HG02981 (cell line): ENCODE data around the gene WDR1.

Source experiments
- ATAC-seq: cut with Tn5 transposase; IDR thresholded peaks from one replicate; pipeline ENCODE4 v1.9.1; 2021; ENCODE audit warnings: mild to moderate bottlenecking, moderate library complexity; ENCODE audit not compliant: unreplicated experiment

WDR1 gene

DNA sequence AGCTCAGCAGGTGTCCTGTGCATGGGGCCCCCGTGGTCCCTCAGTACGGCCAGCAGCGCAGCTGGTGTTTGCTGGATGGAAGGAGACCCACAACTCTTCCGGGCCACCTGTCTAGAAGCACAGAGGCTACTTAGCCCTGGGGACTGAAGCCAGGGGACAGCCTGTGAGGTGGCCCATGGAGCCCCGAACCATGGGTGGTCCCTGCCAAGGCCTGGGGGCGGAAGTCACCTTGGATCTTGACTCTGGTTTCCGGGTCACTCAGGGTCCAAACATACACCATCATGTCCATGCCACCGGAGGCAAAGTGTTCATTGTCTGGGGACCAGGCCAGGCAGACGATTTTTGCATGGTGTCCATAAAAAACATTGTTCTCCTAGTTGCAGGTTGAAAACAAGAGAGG, 39.5 kb downstream of the WDR1 start:
- no peak for ATAC-seq

DNA sequence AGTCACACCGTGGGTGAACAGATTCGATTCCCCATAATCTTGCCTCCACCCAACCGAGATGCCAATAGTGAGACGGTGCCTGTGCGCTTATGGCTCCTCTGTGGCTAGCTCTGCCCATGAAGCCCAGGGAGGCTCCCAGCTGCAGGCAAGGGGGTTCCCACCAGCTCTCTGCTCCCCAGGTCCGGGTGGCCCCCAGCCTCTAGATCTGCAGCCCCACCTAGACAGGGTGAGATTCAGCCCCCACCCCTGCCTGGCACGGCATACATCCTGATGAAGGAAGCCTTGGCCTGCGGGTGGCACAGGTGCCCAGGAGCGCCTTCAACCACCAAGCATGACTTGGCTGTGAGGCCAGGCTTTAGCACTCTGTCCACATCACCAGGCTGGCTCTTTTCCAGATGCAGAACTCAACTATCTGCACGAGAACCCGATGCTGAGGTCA, 40.6 kb downstream of the WDR1 start:
- ATAC-seq: no peak

DNA sequence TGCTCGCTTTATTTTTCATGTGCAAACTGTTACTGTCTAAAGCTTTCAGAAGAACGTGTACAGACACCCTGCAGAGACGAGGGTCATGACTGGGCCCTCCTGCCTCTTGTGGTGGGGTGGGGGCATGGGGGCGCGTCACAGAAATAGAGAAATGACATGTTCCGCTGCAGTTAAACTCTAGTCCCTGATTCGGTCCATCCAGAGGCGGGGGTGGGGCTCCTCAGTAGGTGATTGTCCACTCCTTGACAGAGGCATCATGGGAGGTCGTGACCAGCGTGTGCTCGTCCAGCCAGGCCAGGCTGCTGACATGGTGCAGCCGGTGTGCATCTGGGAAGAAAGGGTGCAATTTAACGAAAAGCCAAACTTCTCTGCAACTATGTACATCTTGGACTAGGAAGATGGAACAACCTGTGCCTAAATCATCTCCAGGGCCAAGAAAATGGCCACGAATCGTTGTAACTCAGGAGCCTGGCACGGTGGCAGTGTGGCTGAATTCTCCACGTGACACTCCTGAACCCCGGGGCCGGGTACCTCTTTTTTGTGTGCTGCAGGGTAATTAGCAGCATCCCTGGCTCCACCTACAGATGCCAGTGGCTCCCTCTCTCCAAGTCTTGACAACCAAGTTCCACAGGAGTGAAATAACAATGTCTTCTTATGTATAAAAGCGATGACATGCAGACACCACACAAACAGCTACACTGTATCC, 41.3 kb downstream of the WDR1 start:
- no peak for ATAC-seq

DNA sequence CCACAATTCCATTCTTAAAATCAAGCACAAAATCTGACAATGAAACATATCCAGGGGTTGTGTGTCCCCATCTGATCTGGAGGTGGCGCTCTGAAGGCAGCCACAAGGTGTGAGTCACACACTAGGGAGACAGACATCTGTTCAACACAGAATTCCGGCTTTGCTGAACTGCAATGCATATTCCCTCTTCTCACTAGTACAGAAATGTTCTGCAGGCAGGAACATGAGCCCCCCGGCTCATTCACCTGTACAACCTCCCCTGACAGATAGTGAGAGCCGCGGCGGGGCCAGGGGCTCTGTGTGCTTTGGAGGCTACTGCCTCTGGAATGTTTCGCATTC, 41.9 kb downstream of the WDR1 start:
- no peak for ATAC-seq

DNA sequence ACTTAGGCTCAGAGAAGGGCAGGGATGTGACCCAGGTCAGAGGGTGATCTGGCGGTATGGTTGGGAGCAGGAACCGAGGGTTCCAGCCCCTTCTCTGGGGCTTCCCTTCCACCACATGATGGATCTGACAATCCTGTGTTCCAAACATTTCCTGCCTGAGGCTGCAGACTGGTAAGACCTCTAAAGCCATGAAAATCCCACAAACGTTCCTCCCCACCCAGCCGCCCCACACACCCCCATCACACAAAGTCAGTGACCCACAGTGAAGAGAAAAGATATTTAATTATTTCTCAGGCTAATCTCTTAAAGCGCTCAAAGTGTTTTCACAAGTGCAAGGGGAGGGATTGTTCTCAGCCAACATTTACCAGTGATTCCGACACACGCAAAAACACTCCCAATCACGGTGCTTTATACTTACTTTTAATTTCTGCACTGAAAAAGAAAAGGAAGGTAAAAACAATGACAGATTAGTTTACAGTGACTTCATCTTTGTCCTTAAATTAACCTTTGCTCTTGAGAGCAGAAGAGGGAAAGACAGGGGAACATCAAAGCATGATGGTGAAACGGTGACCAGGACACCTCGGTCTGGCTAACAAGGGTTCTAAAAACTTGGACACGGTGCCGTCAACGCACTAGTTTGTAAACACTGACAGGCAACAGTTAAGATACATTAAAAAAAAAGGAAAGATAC, 42.4 kb downstream of the WDR1 start:
- ATAC-seq: no peak

DNA sequence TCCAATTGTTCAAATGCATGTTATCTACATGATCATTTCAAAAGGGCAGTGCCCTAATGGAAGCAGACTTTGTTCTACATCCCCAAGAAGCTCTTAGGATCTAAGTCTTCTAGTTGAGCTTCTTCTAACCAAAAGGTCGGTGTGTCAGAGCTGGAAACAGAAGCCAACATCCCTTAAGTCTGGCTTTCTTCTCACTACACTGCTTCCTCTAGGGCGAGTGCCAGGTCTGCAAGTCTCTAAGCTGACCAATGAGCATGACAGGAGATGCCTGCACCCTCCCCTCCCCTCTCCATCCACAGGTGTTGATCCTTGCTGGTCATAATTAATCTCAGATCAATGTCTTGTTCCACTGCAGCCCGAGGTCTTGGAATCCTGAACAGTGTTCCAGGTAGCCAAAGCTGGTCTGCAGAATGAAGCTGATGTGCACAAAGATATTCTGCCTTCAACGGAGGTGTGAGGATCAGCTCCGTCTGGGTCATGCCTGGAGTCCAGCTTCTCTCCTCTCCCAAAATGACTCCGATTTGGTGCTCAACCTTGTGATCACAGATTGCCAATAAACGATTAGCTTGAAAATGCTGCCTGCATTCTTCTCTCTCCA, 44.1 kb downstream of the WDR1 start:
- ATAC-seq: no peak

DNA sequence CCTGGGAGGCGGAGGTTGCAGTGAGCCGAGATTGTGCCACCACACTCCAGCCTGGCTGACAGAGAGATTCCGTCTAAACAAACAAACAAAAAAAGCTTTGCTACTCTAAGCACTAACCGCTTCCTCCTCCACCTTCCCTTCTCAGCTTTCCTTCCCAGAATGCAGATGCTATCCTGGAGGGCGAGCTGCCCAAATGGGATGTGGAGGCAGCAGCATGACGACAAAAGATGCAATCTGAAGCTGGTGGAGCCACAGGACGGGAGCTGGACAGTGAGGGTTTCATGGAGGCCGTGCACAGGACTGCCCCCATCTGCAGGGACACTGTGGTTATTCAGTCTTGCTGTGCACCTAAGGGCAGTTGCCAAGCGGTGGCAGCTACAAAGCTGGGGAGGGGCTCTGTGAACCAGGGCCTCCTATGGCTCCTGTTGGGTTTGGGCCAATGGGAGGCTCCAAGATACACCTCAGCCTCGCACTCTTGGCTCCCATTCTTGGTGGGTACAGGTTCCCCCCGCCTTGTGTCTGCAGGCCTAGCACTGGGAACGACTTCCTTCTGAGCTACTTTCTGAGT, 47.4 kb downstream of the WDR1 start:
- ATAC-seq: no peak

DNA sequence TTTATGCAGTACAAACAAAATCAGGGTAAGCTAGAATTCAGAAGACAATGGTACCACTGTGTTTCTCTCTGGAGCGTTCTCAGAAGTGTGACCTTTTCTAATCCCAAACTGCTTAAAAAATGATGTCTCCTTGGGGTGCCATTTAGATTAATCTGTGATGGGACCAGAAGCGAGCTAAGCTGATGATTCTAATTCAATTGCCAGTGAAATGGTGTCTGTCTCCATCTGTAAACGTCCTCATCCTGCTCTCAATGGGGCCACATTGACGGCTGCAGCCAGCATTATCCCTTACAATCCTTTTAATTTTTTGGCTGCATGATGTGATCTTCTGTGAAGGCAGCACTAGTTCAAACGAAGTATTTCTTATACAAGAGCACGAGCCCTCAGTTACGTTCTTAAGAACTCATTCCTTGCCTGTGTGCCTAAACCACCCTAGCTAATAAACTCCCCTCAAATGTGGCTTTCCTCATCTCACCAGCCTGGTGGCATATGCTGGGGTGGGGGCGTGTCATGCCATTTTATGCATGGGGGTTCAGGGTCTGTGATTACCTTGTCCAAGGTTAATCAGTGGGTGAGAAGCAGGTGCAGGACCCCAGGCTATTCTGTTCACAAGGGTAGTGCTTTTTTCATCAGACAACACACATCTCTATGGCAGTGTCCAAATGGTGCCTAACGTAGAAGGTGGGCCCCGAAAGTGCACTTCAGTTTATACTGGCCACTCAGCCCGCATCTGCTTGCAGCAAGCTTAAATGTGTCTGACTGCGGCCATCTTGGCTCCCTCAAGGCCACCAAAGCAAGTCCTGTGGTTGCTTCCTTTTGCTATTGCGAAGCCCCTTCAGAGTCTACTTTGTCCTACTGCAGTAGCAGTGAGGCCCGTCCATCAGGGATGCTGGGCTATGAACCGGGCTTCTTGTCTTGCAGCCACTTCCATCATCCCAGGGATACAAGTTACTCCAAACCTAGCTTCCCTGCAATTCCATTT, 49.6 kb downstream of the WDR1 start:
- no peak for ATAC-seq

DNA sequence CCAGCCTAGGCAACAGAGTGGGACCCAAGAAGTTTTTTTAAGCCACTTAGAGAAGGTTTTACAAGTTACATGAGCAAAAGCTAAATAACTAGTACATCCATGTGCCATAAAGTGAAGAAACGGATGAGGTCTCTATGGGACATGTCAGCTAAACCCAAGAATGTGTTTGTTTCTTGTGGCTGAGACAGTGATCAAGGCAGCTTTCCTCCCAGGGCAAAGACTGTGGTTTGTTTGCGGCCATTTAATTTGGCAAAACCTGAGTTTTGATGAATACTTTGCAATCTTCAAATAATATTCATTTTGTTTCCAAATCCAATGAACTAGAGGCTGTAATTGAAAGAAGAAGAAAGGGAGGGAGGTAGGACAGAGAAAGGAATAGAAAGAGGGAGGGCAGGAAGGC, 50.4 kb downstream of the WDR1 start:
- no peak for ATAC-seq

DNA sequence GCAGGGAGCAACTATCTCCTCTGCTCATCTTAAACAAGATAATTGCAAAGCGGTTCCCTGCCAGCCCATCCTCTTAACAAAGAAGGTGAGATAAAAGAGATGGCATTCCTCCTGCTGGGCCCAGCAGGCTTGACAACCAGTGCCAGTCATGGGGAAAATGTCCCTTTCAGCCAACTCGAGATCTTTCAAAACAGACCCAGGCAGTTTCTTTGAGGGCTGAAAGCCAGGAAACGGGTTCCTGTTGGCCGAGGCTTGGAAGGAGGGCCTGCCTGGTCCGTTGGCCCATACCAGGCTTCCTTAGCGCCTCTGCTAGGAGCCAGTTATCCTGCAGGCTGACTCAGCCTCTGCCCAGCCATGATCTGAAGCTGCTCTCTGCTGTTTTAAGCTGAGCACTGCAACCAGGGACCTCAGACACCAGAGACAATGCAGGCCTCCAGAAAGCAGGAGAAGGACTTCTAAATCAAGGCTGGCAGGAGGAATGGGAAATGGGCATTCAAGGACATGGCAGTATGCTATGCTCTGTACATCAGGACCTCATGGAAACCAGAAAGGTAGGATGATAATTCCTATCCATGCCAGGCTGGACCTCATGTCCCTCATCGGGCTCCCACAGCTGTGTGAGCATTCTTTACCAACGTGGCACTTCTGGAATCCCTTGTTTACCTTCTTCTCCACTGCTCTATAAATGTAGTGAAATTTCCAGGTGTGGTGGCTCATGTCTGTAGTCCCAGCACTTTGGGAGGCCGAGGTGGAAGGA, 52.9 kb downstream of the WDR1 start:
- no peak for ATAC-seq

DNA sequence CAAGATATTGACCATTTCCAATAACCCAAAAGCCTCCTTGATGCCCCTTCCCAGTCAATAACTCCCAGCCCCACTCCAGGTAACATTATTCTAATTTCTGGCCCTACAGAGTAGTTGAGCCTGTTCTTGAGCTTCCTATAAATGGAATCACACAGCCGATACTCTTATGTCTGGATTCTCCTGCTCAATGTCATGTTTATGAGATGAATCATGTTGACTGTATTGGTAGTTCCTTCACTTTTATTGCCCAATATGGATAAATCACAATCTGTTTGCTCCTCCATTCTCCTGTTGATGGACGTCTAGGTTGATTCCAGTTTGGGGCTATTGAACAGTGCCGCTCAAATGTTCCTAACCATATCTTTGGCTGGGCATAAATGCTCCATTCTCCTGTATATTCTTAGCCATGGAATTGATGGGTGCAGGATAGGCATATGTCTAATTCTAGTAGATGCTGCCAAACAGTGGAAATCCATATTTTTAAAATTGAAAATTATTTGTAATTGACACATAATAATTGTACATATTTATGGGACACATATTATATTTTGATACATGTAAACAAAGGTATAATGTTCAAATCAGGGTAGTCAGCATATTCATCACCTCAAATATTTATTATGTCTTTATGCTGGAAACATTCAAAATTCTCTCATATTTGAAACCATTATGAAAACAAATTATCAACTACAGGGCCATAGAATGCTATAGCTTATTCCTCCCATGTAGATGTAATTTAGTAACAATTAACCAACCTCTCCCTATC, 54.8 kb downstream of the WDR1 start:
- ATAC-seq: no peak

DNA sequence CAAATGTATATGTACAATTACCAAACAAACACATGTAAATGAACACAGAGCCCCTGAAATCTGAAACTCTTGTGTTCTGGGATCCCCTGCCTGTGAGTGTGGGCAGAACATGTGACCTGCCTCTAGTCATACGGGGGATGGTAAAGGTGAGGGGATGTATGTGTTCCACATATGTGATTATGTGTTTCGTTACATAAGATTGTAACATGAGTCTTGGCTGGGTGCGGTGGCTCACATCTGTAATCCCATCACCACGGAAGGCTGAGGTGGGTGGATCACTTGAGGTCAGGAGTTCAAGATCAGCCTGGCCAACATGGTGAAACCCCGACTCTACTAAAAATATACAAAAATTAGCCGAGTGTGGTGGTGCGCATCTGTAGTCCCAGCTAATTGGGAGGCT, 58.2 kb downstream of the WDR1 start:
- ATAC-seq: no peak

DNA sequence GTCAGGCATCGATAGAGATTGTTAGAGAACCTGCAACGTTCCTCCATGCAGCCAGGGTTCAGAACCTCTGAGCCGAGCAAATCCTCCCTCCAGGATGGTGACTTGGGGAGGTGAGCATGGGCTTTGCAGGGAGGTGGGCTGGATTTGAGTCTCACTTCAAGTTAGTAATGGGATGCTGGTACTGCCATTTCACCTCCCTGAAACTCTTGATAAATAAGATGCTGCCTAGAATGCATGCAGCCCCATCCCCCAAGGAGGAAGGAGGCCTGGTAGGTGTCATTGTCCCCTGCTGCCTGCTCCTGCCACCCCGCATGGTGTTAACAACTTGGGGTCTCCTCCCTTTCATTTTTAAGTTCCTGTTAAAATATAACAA, 59.6 kb downstream of the WDR1 start:
- no peak for ATAC-seq

DNA sequence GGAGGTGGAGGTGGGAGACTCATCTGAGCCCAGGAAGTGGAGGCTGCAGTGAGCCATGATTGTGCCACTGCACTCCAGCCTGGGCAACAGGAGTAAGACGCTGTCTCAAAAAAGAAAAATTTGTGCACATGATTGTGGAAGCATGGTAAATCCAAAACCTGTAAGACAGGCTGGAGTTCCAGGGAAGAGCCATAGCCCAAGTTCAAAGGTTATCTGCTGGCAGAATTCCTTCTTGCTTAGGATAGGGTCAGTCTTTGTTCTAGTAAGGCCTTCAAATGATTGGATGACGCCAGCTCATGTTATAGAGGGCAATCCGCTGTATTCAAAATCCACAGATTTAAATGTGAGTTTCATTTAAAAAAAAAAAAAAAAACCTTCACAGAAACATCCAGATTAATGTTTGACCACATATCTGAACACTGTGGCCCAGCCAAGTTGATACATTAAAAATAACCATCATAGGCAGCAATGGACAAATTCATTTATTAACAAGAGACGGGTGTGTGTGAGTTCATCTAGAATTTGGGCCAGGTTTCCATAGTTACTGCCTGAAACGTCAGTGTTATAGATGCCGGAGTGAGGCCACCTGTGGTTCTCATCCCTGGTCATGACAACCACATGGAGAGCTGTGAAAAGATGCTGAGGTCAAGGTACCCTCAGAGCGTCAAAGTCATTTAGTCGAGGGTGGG, 60.1 kb downstream of the WDR1 start:
- ATAC-seq: no peak

DNA sequence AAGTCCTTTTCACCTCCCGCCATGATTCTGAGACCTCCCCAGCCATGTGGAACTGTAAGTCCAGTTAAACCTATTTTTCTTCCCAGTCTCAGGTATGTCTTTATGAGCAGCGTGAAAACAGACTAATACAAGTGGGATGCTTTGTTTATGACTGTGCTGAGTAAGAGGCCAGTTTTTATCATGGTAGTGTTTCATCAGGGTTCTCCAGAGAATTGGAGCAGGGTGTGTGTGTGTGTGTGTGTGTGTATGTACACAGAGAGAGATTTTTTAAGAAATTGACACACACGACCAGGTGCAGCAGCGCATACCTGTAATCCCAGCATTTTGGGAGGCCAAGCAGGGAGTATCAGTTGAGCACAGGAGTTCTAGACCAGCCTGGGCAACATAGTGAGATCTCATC, 60.7 kb downstream of the WDR1 start:
- ATAC-seq: no peak

DNA sequence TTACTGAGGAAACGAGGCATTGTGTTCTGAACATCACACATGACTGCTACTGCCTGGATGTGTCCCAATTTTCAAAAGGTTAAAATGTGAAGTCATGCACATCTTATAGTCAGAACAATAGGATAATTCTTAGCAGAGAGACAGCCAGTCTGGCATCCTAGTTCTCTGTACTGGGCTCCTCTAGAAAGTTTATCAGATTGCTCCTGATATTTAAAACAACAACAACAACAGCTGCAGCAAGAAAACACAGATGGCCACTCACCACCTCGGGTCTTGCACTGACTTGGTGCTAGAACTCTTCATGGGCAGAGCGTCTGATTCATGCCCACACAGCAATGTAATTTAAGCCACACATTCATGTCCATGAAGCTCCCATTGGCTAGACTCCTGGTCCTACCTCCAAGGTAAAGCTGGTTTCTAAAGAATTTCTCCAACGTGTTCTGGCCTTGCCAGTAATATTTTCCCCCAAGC, 62.0 kb downstream of the WDR1 start:
- ATAC-seq: no peak

DNA sequence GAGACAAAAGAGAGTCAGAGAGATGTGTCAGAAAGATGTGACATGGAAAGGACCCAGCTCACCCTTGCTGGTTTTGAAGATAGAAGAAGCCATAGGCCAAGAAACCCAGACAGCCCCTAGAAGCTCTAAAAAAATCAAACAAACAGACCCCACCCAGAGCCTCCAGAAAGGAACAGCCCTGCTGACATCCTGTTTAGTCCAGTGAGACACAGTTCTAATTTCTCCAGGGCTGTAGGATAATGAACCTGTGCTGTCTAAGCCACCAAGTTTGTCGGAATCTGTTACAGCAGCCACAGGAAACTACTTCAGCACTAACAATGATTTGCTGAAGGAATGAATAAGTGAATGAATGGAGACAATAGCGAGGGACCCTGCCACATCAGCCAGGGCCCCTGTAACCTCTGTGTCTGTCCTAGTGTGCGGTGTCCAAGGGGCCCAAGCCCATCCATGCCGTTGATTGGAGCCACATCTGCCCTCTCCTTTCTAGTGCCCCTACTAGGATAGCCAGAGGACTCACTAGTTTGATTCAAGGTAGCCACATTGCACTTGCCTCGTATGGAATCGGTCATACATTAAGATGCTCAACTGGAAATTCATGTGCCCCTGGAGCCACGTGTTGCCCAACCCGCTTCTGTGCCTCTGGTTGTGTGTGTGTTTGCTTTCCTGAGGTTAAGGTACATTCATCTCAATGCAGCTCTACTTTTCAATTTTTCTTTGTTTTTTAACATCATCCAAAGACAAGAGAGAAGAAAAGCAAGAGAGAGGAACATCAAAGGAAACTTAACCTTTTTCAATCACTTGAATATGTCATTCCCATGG, 62.8 kb downstream of the WDR1 start:
- no peak for ATAC-seq

DNA sequence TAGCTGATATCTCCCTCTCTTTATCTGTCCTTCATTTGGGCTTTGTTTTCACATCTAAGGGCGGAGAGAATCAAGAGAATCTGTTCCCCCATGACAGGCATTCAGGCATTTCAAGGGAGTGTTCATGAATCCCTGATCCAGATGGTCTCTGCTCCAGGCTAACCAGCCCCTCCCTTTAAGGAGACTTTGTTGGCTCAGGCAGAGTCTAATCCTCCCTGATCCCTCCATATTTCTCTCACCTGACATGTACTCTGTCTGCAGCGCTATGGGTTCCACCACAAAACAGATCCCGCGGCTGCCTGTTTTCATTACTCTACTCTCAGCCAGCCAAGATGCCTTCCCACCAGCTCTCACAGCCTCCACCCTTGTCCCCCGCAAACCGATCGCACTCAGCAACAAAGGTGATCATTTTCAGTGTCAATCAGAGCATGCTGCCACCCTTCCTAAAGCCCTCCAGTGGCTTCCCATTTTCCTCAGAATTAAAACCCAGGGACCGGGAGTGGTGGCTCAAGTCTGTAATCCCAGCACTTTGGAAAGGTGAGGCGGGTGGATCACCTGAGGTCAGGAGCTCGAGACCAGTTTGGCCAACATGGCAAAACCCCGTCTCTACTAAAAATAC, 65.0 kb downstream of the WDR1 start:
- no peak for ATAC-seq
